GM15510 (cell line): Measurements from ENCODE around the gene MBD5.

Experiments used
- POLR2A ChIP-seq: IDR thresholded peaks from 3 replicates; pipeline ENCODE4 v1.6.1; 2011; ENCODE audit warnings: borderline replicate concordance; ENCODE audit not compliant: insufficient read length; ENCODE audit errors: extremely low read depth

MBD5 gene

GRCh38 chr2:148273158-148273691 is 252.3 kb downstream of the MBD5 start:
- no peak for TF ChIP-seq POLR2A

- no peak for TF ChIP-seq POLR2A
These were observed 258.3 kb downstream of the MBD5 start for GRCh38 chr2:148279216-148279615.

- TF ChIP-seq POLR2A = no peak
These were observed 261.3 kb downstream of the MBD5 start for GRCh38 chr2:148282201-148282600.

GRCh38 chr2:148292431-148292830 is 271.5 kb downstream of the MBD5 start:
- TF ChIP-seq POLR2A = no peak

- TF ChIP-seq POLR2A = no peak
These were observed 277.3 kb downstream of the MBD5 start for GRCh38 chr2:148298196-148298595.

- TF ChIP-seq POLR2A = no peak
These were observed 278.7 kb downstream of the MBD5 start for GRCh38 chr2:148299616-148300015.

GRCh38 chr2:148300544-148300943 is 279.7 kb downstream of the MBD5 start:
- TF ChIP-seq POLR2A = no peak

- TF ChIP-seq POLR2A = no peak
These were observed 280.5 kb downstream of the MBD5 start for GRCh38 chr2:148301362-148301761.

- TF ChIP-seq POLR2A = no peak
These were observed 281.6 kb downstream of the MBD5 start for GRCh38 chr2:148302526-148302925.

GRCh38 chr2:148303161-148303560 is 282.3 kb downstream of the MBD5 start:
- TF ChIP-seq POLR2A = no peak

GRCh38 chr2:148305476-148305875 is 284.6 kb downstream of the MBD5 start:
- TF ChIP-seq POLR2A = no peak

- TF ChIP-seq POLR2A = no peak
These were observed 285.1 kb downstream of the MBD5 start for GRCh38 chr2:148306027-148306426.

GRCh38 chr2:148317598-148317997 is 296.7 kb downstream of the MBD5 start:
- TF ChIP-seq POLR2A = no peak

GRCh38 chr2:148338541-148338940 is 317.6 kb downstream of the MBD5 start:
- TF ChIP-seq POLR2A = no peak

- no peak for TF ChIP-seq POLR2A
These were observed 321.2 kb downstream of the MBD5 start for GRCh38 chr2:148342086-148342485.

GRCh38 chr2:148350199-148350598 is 329.3 kb downstream of the MBD5 start:
- no peak for TF ChIP-seq POLR2A

GRCh38 chr2:148351437-148352143 is 330.7 kb downstream of the MBD5 start:
- TF ChIP-seq POLR2A = no peak

GRCh38 chr2:148358375-148358774 is 337.5 kb downstream of the MBD5 start:
- TF ChIP-seq POLR2A = no peak

GRCh38 chr2:148360662-148361061 is 339.8 kb downstream of the MBD5 start:
- TF ChIP-seq POLR2A = no peak
